OCI-LY3 (cell line): ENCODE measurements around the gene MMD.

ENCODE experiments used
- H2AFZ ChIP-seq: fragments of 200-600, 300-600 bp; shearing (Covaris generic); 2 replicates; pipeline ENCODE4 v1.6.0; 2014; ENCODE audit warnings: antibody characterized with exemption, low read depth, low read length
- H3K27ac ChIP-seq: fragments of 200-600, 300-600 bp; sonication (generic); 2 replicates; pipeline ENCODE4 v1.5.1; 2014; ENCODE audit warnings: mild to moderate bottlenecking, low read length, moderate library complexity, mixed read lengths
- H3K27me3 ChIP-seq: fragments of 200-600, 300-600 bp; sonication (generic); 2 replicates; pipeline ENCODE4 v1.6.1; 2014; ENCODE audit warnings: low read depth, low read length, mixed read lengths
- H3K36me3 ChIP-seq: fragments of 200-600, 300-600 bp; sonication (generic); replicated peaks from 2 replicates; pipeline ENCODE3; 2014; ENCODE audit warnings: low read depth, low read length, mixed read lengths
- H3K4me1 ChIP-seq: fragments of 300-600, 200-600 bp; sonication (generic); 2 replicates; pipeline ENCODE4 v1.6.1; 2014; ENCODE audit warnings: low read length, mixed read lengths
- H3K4me2 ChIP-seq: fragments of 200-600, 300-600 bp; sonication (generic); 2 replicates; pipeline ENCODE4 v1.6.1; 2014; ENCODE audit warnings: low read length, mixed read lengths
- H3K4me3 ChIP-seq: fragments of 300-600, 200-600 bp; sonication (generic); 2 replicates; pipeline ENCODE4 v1.5.1; 2014; ENCODE audit warnings: antibody characterized with exemption, mild to moderate bottlenecking, low read length, moderate library complexity
- H3K79me2 ChIP-seq: fragments of 300-600, 200-600 bp; shearing (Covaris generic); 2 replicates; pipeline ENCODE4 v1.6.1; 2014; ENCODE audit warnings: mild to moderate bottlenecking, low read length, mixed read lengths
- H3K9ac ChIP-seq: fragments of 300-600, 200-600 bp; shearing (Covaris generic); 2 replicates; pipeline ENCODE4 v1.6.0; 2014; ENCODE audit warnings: mild to moderate bottlenecking, low read length, moderate library complexity
- H3K9me3 ChIP-seq: fragments of 200-600, 300-600 bp; shearing (Covaris generic); 2 replicates; pipeline ENCODE4 v1.6.1; 2014; ENCODE audit warnings: low read length, mixed read lengths; ENCODE audit not compliant: insufficient read depth
- H4K20me1 ChIP-seq: fragments of 200-600, 300-600 bp; sonication (generic); 2 replicates; pipeline ENCODE4 v1.6.1; 2016; ENCODE audit warnings: low read length, mixed read lengths; ENCODE audit not compliant: insufficient read depth
- EZH2phosphoT487 ChIP-seq: fragments of 200-600 bp; shearing (Covaris generic); IDR thresholded peaks from 2 replicates; pipeline ENCODE4 v1.6.1; 2018; ENCODE audit warnings: antibody characterized with exemption, mixed run types, low read depth
- TF ChIP-seq, protein P1 (sequence below): fragments of 200-600, 300-600 bp; sonication (generic); IDR thresholded peaks from 2 replicates; pipeline ENCODE4 v1.5.1; 2014; ENCODE audit warnings: antibody characterized with exemption, low read length, low read depth

The MMD gene

DNA sequence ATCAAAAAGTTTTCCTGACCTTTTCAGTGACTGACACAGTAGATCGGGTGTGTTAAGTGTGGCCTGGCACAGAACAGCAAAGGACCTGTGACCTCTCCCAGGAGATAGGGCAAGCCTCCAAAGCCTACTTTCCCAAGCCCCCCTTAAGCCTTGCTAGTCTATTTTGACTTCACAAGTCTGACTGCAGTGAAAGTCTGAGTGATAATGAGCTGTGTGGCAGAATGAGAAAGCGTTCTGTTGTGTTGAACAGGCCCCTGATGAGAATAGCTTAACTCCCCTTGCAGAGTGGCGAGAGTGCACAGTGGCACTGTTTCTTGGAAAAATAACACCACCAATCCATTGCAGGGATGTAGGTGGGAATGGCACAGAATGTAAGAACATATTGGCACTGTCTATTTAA is 32.8 kb downstream of the MMD start:
- no peak overlapping the region for H3K27ac ChIP-seq
- H4K20me1 ChIP-seq: no peaks in the 10 kb centered on the region
- H3K4me3 ChIP-seq: no peak overlapping the region
- H3K79me2 ChIP-seq: no peaks in the 10 kb centered on the region
- no peak for TF ChIP-seq EZH2phosphoT487
- TF ChIP-seq, protein P1, sequence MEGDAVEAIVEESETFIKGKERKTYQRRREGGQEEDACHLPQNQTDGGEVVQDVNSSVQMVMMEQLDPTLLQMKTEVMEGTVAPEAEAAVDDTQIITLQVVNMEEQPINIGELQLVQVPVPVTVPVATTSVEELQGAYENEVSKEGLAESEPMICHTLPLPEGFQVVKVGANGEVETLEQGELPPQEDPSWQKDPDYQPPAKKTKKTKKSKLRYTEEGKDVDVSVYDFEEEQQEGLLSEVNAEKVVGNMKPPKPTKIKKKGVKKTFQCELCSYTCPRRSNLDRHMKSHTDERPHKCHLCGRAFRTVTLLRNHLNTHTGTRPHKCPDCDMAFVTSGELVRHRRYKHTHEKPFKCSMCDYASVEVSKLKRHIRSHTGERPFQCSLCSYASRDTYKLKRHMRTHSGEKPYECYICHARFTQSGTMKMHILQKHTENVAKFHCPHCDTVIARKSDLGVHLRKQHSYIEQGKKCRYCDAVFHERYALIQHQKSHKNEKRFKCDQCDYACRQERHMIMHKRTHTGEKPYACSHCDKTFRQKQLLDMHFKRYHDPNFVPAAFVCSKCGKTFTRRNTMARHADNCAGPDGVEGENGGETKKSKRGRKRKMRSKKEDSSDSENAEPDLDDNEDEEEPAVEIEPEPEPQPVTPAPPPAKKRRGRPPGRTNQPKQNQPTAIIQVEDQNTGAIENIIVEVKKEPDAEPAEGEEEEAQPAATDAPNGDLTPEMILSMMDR: no peak
- peaks cover 3% of the 10 kb centered on the region; the same call in 1 of the 2 replicates for H3K4me1 ChIP-seq
- H3K36me3 ChIP-seq: peaks cover 13% of the 10 kb centered on the region
- no peak overlapping the region for H2AFZ ChIP-seq
- H3K9ac ChIP-seq: no peak overlapping the region
- no peak overlapping the region for H3K4me2 ChIP-seq
- H3K9me3 ChIP-seq: no peaks in the 10 kb centered on the region
- no peaks in the 10 kb centered on the region for H3K27me3 ChIP-seq

GRCh38 chr17:55386796-55387332 is 34.8 kb downstream of the MMD start:
- H3K27me3 ChIP-seq: no peaks in the 10 kb centered on the region
- no peak for TF ChIP-seq EZH2phosphoT487
- TF ChIP-seq, protein P1: no peak
- H3K4me1 ChIP-seq: peaks cover 3% of the 10 kb centered on the region; the same call in 1 of the 2 replicates
- H3K4me2 ChIP-seq: no peak overlapping the region
- H3K27ac ChIP-seq: no peak overlapping the region
- no peaks in the 10 kb centered on the region for H3K79me2 ChIP-seq
- no peak overlapping the region for H3K9ac ChIP-seq
- H2AFZ ChIP-seq: no peak overlapping the region
- H4K20me1 ChIP-seq: no peaks in the 10 kb centered on the region
- no peak overlapping the region for H3K4me3 ChIP-seq
- no peaks in the 10 kb centered on the region for H3K36me3 ChIP-seq
- no peaks in the 10 kb centered on the region for H3K9me3 ChIP-seq

GRCh38 chr17:55384643-55385232 is 36.9 kb downstream of the MMD start:
- Histone ChIP-seq H3K4me2 (no peak overlapping the region), H3K4me1 (peaks cover 3% of the 10 kb centered on the region; the same call in 1 of the 2 replicates)

More at GRCh38 chr17:55384643-55385232, 36.9 kb downstream of the MMD start:
- H2AFZ ChIP-seq: no peak overlapping the region
- H3K27me3 ChIP-seq: peaks cover 5% of the 10 kb centered on the region; the same call in 1 of the 2 replicates
- no peaks in the 10 kb centered on the region for H4K20me1 ChIP-seq
- no peaks in the 10 kb centered on the region for H3K9me3 ChIP-seq
- no peaks in the 10 kb centered on the region for H3K79me2 ChIP-seq
- H3K36me3 ChIP-seq: no peaks in the 10 kb centered on the region
- TF ChIP-seq, protein P1: no peak
- TF ChIP-seq EZH2phosphoT487: no peak
- no peak overlapping the region for H3K9ac ChIP-seq
- no peak overlapping the region for H3K27ac ChIP-seq
- no peak overlapping the region for H3K4me3 ChIP-seq
